Measurements from ENCODE around the gene USP17L15.
"Not testable (repeated sequence)": the region's sequence is repeated elsewhere in the genome, so short reads cannot be mapped to it uniquely, and the experiment has no call there.

USP17L15 gene

GRCh38 chr4:9234085-9234484 is at the start of gene USP17L15:
USP17L15 (plus strand) TSS chr4:9234385; CDS start chr4:9234385, 0 bp downstream.
- H3K27ac ChIP-seq = not testable (repeated sequence)

- not testable (repeated sequence) for H3K27ac ChIP-seq
Measured at GRCh38 chr4:9210357-9210756, 23.8 kb upstream of the USP17L15 start, which contains the start of gene USP17L10. USP17L10 (plus strand) TSS chr4:9210657; CDS start chr4:9210657, 0 bp downstream.

- H3K27ac ChIP-seq = not testable (repeated sequence)
Measured at GRCh38 chr4:9214701-9215100, 19.5 kb upstream of the USP17L15 start.

- not testable (repeated sequence) for H3K27ac ChIP-seq
Measured at GRCh38 chr4:9215105-9215504, 19.1 kb upstream of the USP17L15 start, which contains the start of gene USP17L11. USP17L11 (plus strand) TSS chr4:9215405; CDS start chr4:9215405, 0 bp downstream.

GRCh38 chr4:9219852-9220251 is 14.3 kb upstream of the USP17L15 start, which contains the start of gene USP17L12:
USP17L12 (plus strand) TSS chr4:9220152; CDS start chr4:9220152, 0 bp downstream.
- H3K27ac ChIP-seq = not testable (repeated sequence)

- not testable (repeated sequence) for H3K27ac ChIP-seq
Measured at GRCh38 chr4:9224596-9224995, 9.6 kb upstream of the USP17L15 start, which contains the start of gene USP17L13. USP17L13 (plus strand) TSS chr4:9224896; CDS start chr4:9224896, 0 bp downstream.

GRCh38 chr4:9230249-9230648 is 3.9 kb upstream of the USP17L15 start:
- H3K27ac ChIP-seq = not testable (repeated sequence)

- H3K27ac ChIP-seq = not testable (repeated sequence)
Measured at GRCh38 chr4:9238461-9238860, 4.3 kb downstream of the USP17L15 start.

- not testable (repeated sequence) for H3K27ac ChIP-seq
Measured at GRCh38 chr4:9243579-9243978, 9.4 kb downstream of the USP17L15 start, which contains the start of gene USP17L17. USP17L17 (plus strand) TSS chr4:9243879; CDS start chr4:9243879, 0 bp downstream.

GRCh38 chr4:9247953-9248680 is 13.9 kb downstream of the USP17L15 start, which contains the start of gene USP17L18:
USP17L18 (plus strand) TSS chr4:9248630; CDS start chr4:9248630, 0 bp downstream.
- not testable (repeated sequence) for H3K27ac ChIP-seq

GRCh38 chr4:9253078-9253477 is 18.9 kb downstream of the USP17L15 start, which contains the start of gene USP17L19:
USP17L19 (plus strand) TSS chr4:9253378; CDS start chr4:9253378, 0 bp downstream.
- H3K27ac ChIP-seq = not testable (repeated sequence)

- H3K27ac ChIP-seq = not testable (repeated sequence)
Measured at GRCh38 chr4:9257824-9258223, 23.6 kb downstream of the USP17L15 start, which contains the start of gene USP17L20. USP17L20 (plus strand) TSS chr4:9258124; CDS start chr4:9258124, 0 bp downstream.

GRCh38 chr4:9262572-9262971 is 28.4 kb downstream of the USP17L15 start, which contains the start of gene USP17L21:
USP17L21 (plus strand) TSS chr4:9262872; CDS start chr4:9262872, 0 bp downstream.
- not testable (repeated sequence) for H3K27ac ChIP-seq

GRCh38 chr4:9267319-9267718 is 33.1 kb downstream of the USP17L15 start, which contains the start of gene USP17L22:
USP17L22 (plus strand) TSS chr4:9267619; CDS start chr4:9267619, 0 bp downstream.
- H3K27ac ChIP-seq = not testable (repeated sequence)

- not testable (repeated sequence) for H3K27ac ChIP-seq
Measured at GRCh38 chr4:9271719-9272118, 37.5 kb downstream of the USP17L15 start.
